Iris pigment epithelial cell (primary cell): ENCODE results near the gene EBF3.

Experiments used
- DNase-seq: peaks from one replicate; pipeline ENCODE4 v3.0.0-alpha.2; 2011; ENCODE audit warnings: low read depth

Gene EBF3

DNA sequence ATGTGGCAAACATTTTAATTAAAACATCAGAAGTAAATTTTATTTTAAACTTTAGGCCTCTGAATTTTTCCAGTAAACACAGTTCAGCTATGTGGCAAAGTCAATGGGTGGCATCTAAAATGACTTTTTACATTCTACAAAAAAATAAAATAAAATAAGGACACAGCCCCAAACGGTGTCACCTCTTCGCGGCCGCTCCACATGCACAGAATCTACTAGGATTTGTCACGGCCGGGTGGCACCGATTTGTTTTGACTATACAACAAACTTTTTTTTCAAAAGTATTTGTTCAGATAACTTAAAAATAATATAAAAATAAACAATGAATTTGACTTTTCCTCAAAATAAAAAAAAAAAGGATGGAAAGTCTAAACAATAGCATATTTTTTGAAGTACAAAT lies 127.8 kb downstream of the EBF3 start:
- DNase-seq: no peak

DNA sequence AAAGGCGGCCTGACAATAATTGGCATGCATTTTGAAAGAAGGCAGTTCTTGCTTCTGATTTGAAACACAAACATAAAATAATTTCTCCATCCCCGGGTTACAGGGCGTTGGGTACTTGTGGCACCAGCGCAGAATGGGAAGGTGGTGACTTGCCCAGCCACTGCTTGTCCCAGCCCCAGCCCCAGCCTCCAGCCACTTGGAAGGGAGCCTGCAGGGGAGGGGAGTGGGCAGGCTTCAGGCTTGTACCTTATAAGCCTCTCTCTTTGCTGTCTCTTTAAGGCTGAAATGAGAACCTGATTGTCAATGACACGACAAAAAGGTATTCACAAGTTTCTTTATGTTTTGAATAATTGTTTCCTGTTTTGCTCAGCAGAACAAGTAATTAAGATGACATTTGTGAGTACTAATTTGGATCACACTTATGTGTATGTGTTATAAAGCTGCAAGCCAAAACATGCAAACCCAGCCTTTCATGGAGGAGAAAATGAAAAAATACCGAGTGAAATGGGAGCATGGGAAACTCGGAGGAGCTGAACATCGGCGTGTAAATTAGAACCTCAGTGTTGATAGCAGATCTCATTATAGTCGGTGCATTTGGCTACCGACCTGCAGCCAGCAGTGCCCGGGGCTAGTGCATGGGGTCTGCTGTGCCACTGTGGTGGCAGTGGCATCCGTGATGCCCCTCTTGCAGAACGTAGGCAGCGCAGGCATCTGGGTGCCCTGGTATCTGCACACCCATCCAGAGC lies 129.9 kb downstream of the EBF3 start:
- DNase-seq: no peak

DNA sequence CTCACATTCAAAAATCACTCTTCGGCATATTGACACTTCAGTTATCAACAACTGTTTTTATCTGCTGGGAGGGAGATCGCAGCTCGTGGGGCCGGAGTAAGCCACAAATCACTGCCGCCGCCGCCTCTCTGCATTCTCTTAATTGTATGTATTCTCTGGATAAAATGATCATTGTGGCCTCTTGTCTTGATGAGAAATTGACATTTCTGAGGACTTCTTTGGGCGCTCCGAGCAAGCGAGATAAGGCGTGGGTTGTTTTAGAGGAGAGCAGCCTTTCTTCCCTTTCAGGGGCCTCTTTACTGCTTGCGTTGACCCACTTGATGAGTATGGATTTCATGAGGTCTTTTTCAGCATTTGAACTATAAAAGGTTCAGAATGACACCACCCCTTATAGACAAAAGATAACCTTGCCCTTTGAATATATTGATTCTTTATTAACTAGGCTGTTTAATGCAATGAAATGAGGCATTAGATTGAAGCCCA lies 130.6 kb downstream of the EBF3 start:
- no peak for DNase-seq

DNA sequence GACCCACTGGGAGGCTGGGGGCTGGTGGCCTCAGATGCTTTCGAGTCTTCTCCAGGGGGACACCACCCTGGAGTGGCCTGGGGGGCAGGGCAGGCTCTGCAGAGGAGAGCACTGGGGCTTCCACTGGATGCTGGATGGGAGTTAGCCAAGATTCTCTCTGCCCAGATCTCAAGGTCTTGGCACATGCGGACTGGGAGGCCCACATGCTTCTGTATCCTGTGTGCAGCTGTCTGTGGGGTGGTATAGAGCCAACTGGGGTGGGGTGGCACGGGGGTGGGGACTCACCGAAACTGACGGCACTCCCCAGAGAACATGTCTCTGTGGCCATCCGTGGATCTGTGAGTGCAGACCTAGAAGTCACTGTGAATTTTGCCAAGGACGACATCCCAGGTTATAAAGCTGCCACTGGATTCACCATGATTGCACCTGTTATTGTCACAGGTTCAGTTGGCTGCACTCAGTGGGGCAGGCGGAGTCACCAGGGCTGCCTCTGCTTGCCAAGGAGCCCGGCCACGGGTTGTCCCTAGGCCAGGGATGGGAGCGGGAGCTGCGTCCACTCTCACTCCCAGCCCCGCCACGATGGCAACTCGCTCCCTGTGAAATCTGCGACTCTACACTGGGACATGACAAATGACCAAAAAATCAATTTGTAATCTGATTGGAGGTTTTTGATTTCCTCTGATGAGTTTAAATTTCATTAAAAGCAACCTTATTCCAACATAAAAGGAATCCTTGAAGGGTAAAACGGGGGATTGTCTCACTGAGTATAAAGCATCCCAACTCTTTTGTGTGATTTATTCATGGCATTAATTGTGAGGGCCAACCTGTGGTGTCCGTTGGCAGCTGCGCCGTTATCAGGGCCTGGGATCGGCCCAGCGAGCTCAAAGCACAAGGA lies 131.3 kb downstream of the EBF3 start:
- no peak for DNase-seq

DNA sequence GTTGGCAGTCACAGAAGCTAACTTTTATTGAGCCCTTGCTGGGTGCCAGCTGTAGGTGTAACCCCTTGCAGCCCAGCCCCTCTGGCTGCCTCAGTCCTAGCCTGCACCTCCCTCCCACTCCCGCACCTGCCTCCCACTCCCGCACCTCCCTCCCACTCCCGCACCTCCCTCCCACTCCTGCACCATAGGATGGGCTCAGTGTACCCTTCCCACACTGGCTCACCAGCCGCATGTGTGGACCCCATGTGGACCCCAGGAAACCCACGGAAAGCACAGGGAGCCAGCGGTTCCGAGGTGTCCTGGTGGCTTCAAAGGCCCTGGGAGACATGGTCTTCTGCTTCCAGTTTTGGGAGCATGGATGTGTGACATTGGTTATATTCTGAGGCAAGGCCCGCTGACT lies 132.9 kb downstream of the EBF3 start:
- no peak for DNase-seq

DNA sequence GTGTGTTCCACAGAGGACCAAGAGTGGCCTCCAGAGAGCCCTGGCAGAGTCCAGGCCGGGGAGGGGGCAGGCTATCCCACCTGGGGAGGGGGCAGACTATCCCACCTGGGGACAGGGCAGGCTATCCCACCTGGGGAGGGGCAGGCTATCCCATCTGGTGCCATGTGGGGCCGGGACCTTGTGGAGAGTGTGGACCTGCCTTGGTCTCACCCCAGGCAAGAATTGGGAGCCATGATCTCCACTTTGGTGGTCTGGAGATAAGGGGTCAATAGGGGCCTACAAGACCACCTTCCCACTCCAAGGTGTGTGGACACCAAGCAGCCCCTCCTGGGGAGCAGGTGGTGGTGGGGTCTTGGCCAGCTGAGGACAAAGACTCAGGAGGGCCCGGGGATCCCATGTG lies 138.2 kb downstream of the EBF3 start:
- no peak for DNase-seq

DNA sequence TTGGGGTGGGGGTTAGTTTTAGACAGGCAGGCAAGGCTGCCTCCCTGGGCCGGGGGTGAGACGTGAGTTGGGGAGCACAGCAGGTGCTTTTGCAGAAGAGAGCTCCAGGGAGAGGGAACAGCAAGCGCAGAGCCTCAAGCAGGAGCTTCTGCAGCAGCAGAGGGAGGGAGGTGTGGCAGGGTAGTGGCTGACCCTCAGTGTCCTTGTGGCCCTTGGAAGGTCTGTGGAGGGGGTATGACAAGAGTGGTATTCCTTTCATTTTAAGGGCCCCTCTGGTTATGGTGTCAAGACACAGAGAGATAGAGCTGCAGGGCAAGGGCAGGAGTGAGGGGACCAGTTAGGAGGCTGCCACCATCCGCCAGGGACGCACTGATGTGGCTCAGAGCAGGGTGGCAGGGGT lies 138.9 kb downstream of the EBF3 start:
- no peak for DNase-seq

DNA sequence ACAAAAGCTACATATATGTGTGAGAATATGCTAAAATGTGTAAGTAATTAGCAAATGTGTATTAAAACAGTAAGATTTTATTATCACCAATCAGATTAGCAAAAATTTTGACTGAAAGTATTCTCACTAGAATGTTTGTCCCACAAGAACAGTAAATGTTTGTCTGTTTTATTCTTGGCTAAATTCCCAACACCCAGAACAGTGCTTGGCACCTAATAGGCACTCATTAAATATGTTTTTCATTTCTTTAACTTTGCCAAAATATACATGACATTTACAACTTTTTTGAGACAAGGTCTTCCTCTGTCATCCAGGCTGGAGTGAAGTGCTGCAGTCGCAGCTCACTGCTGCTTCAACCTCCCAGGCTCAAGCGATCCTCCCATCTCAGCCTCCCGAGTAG lies 143.6 kb downstream of the EBF3 start:
- no peak for DNase-seq

DNA sequence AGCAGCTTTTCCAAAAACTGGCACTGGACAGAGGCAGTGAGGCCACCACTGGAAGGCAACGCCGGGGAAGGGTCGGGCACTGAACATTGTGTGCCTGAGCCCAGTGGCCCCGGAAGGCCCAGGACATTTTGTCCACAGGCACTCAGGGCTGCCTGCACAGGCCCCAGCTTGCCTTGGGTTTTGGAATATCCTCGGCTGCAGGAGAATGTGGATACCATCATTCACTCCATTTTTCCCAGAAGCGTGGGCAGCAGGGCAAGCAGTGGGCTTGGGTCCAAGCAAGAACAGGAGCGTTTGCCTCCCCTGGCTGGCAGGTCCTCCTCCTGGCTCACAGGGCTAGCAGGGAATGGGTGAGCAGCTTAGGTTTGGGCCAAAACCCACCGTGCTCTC lies 147.4 kb downstream of the EBF3 start:
- no peak for DNase-seq

DNA sequence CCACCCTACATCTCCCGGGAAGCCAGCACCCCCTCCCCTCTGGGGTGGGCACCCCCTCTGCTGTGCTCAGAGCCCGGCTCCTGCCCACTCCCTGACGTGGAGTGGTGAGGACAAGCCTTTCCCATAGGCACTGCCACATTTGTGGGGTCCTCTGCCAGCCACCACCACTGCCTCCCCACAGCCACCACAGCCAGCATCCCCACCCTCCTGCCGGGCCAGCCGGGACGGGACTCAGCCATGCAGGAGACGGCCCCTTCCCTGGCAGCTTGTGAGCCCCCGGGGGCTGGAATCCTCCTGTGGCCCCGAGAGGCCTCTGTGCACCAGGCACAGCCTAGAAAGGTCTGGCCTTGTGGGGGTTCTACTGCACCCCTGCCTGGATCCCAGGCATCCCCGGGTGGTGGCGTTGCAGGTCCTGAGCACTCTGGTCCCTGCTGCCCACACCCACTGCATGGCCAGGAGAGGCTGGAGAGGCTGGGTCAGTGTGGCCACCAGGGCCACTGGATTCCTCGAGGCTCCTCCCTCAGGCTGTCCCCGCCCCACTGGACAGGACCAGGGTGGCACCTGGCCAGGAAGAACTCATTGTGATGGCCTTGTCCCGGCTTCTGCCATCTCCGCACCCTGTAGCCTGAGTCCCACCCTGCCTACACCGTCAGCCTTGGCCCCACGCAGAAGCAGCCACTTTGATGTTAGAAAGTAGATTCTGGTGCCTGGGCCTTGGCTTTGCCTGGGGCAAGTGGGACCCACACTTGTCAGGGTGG lies 148.0 kb downstream of the EBF3 start:
- DNase-seq: no peak

DNA sequence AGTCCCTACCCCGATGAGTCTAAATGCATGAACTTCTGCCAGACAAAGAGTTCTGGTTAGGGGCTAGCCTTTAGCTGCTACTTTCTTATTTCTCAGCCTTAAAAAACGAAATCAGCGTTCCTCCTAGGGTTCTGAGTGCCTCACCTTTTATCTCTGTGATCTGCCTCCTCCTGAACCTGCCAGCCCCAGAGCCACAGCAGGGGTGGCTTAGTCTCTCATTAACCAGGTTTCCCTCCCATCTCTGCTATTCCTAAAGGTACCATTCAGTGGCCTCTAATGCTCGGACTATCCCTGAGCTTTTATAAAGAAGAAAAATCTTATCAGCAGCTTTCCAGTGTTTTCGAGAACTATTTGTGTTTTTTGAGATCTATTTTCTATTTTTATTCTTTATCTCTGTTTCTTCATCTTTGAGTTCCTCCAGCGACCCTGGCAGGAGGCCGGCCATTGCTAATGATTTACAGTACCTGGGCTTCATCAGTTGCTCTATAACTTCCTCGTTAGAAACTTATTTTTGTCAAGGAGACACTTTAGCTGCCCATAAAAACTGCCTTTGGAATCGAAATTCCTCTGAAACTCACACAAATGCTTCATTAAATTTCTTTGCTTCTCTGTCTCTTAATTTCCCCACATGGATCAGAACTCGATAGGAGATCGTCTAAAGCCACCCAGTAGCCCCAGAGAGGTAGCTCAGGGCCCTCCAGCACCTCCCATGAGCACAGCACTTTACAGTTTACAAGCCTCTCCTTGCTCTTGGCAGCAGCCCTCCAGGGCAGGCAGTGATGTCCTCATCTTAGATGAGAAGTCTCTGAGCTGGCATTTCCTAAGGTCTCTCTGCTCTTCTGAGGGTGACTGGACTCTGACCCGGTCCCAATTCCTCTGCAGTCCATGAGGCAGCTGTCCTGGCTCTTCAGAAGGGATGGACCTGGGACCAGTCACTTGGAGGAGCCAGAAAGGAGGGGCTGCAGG lies 149.1 kb downstream of the EBF3 start:
- no peak for DNase-seq

DNA sequence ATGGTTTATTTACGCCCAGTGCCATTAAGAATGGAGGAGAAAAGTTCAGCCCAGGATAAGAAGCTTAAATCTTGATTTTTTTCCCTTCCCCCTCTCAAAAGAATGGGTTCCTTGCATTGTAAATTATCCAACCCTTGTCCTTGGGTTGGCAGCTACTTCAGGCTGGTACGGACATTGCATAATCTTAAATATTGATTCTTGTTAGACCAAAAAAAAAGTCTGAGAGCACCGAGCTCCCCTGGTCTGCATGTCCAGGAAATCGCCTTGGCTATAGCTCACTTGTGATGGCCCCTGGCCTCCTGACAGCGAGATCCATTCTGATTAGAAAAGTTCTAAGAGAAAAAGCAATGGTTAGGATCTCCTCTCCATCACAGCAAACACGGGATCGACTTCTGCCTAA lies 151.7 kb downstream of the EBF3 start:
- no peak for DNase-seq

DNA sequence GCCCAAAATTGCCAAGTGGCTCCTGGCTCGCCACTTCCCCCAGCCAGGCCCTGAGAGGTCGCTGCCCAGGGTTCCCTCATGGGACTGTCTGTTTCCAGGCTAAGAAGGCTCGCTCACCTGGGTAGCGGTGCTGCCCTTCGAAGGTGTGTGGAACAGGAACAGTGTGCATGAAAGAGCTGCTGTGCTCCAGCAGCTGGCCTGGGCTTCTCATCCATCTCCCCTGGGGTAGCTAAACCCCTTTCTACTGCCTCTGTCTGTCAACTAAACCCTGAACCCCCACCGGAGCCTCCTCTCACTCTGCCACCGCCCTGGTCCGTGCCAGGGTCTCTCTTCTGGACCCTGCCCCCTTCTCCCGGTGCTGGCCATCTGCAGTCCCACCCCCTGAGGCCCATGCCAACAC lies 152.9 kb downstream of the EBF3 start:
- no peak for DNase-seq

DNA sequence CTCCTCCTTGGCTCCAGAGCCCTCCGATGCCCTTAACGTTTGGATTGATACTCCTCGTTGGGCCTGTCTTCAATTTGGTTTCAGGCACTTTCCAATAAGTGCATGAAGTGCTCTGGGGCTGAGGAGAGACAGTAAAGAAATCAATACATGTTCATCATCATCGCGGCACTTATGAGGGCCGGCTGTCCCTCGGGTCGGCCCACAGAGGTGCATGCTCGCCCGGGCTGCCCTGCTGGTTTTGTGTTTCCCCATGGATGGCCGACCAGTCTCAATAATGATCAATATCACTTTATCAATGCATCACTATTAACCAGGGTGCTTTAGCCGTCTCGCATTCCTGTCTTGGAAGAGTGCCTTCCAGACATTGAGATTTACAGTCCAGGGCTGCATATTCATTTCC lies 154.2 kb downstream of the EBF3 start:
- no peak for DNase-seq

DNA sequence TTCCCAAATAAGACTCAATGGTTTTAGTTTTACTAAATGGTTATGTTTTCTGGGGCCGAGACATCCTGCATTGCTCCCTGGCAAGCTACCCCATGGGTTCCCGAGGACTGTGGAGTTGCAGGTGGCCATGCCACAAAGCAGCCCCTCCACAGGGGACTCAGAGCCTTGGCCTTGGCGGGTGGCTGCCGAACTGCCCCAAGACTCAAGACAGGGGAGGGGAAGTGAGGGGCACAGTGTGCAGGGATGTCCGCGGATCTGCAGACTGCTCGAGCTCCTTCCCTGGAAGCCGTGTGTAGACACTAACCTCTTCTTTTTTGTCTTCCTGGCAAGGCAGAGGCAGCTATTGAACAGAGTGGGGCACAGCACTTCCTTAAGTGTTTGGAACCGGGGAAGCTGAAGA lies 154.6 kb downstream of the EBF3 start:
- no peak for DNase-seq

DNA sequence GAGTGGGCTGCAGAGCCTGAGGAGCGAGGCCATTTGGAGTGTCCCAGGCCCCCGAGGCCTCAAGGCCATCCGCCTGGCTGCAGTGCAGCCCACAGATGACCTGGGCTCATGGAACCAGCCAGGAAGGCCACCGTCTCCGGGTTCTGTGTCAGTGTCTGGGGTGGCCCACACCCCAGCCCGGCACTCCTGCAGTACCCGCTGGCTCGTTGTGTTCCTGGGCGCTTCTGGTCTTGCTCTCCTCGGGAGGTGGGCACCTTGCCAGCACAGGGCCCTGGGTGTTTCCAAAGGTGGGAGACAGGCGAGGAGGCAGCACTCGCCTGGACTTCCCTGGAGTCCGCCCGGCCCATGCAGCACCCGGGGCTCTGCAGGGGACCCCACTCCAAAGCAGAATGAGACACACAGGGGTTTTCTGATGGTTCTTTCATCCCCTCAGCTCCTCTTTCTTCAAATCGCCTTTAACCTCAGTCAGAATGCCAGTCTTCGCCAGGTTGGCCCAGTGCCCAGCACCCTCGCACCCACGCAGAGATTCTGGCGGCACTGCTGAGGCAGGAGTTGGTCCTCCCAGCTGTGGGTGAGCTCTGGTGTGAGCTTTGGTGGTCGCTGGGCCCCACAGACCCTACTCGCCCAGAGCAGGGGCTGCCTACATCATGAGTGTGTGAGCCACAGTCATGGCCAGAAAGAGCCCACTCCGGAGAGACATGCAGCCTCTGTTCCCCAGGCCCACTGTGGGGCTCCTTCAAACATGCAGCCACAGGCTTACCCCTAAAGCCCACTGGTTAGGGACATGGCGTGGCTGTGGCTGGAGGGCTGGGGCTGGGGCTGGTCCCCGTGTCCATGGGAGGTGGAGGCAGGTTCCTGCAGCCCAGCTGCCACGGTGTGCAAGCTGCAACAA lies 155.7 kb downstream of the EBF3 start:
- no peak for DNase-seq

DNA sequence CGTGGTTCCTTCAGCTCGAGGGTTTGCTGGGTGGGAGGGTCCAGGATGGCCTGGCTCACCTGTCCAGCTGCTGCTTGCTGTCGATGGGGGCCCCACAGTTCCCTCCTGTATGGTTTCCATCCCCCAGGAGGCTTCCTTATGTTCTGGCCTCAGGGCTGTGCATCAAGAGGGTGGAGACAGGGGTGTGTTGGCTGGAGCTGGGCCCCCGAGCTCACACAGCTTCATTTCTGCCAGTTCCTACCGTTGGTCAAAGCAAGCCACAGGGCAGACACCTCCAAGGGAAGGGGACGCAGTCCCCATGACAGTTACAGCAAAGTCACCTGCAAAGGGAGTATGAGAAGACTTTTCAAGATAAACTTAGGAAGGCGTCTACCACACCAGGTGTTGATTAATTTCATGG lies 156.9 kb downstream of the EBF3 start:
- no peak for DNase-seq

DNA sequence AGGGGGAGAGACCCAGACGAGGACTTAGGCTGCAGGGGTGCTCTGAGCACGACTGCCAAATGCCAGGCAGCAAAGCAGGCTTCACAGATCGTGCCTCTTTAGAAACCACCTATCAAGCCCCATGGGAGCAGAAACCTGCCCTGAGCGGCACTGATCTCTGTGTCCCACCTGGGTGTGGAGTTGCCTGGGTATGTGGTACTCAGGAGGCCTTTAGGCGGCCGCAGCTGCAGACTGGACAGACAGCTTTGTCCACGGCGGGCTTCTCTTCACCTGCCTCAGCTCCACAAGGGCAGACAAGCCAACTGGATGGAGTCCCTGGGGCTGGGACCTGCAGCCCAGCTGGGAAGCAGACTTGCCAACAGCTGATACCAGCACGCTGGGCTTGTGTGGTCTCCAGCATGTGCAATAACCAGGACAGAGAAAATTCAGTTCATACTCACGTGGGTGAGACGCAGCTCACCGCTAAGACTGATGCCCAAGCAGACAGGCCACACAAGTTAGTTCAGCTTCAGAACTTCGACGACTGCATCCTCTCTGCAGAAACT lies 163.2 kb downstream of the EBF3 start:
- no peak for DNase-seq

DNA sequence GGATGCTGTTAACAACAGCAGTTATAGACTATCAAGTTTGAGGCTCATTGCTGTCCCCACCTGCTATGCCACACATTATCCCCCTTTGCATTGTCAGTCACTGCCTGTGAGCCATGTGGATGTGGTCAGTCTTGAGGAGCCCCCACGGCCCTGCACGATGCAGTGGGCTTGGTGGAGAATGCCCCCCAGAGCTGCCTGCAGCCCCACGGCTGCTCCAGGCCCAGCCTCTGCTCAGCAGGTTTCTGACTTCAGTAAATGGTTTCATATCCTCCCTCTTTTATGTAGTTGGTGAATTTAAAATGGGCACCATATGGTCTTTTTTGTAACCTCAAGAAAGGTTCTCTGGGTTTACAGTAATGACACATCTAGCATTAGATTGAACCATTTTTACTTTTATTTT lies 164.1 kb downstream of the EBF3 start:
- no peak for DNase-seq
